ENCODE measurements around the gene TCEA2.

DNA sequence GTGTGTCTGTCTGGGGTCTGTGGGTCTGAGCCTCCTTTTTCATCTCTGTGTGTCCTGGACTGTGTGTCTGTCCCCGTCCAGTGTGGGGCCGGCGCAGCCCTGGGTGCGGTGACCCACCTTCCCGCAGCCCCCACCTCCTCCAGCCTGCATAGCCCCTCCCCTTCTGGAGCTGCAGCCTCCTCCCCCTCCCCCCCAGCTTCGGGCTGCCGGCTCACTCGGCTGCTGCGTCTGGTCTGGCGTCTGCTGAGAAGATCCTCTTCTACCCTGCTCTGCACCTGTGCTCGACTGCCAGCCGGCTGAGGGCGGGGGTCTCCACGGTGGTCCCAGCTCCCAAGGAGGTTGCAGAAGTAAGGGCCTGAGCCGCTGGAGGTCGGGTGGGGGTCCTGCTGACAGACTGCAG, 28.8 kb downstream of the TCEA2 start:
- TF ChIP-seq, protein P1, sequence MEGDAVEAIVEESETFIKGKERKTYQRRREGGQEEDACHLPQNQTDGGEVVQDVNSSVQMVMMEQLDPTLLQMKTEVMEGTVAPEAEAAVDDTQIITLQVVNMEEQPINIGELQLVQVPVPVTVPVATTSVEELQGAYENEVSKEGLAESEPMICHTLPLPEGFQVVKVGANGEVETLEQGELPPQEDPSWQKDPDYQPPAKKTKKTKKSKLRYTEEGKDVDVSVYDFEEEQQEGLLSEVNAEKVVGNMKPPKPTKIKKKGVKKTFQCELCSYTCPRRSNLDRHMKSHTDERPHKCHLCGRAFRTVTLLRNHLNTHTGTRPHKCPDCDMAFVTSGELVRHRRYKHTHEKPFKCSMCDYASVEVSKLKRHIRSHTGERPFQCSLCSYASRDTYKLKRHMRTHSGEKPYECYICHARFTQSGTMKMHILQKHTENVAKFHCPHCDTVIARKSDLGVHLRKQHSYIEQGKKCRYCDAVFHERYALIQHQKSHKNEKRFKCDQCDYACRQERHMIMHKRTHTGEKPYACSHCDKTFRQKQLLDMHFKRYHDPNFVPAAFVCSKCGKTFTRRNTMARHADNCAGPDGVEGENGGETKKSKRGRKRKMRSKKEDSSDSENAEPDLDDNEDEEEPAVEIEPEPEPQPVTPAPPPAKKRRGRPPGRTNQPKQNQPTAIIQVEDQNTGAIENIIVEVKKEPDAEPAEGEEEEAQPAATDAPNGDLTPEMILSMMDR (IDR thresholded peaks at IDR 0.05; ENCODE audit: low read length): no peak
- no peak for TF ChIP-seq EZH2 (IDR thresholded peaks at IDR 0.05; ENCODE audit: borderline replicate concordance, low read length)

Data from OCI-LY1 (cell line).